OCI-LY7 (cell line): ENCODE data around the gene TARS3. TPM values are rescaled to one million over a fixed set of nuclear protein-coding genes. Genes with fewer than 3 reads are reported as not detected.

Source experiments
- BruUV-seq: library from RNA; stranded (reverse); fragments of 400-500 nt; replicated peaks from 2 replicates; lab custom pipeline; 2021; lab: Mats Ljungman, UMichigan
- CTCF ChIA-PET: fragments of 300-600 bp; sonication (Branson Sonifier 250); formaldehyde crosslinking; loops from one replicate; lab custom pipeline; 2022; ENCODE audit warnings: antibody characterized with exemption; ENCODE audit not compliant: unreplicated experiment; lab: Charles Lee
- POLR2A ChIA-PET: fragments of 300-600 bp; sonication (Branson Sonifier 250); formaldehyde crosslinking; loops from one replicate; lab custom pipeline; 2022; ENCODE audit warnings: antibody characterized with exemption; lab: Charles Lee
- DNase-seq: peaks from one replicate; pipeline ENCODE4 v3.0.0-alpha.2; 2015; ENCODE audit warnings: low spot score
- H2AFZ ChIP-seq: fragments of 200-600 bp; sonication (generic), shearing (Covaris generic); 2 replicates; pipeline ENCODE4 v1.6.1; 2014; ENCODE audit warnings: mild to moderate bottlenecking, antibody characterized with exemption, low read length, moderate library complexity
- H3K27ac ChIP-seq: fragments of 200-600 bp; sonication (generic); 2 replicates; pipeline ENCODE4 v1.5.1; 2014; ENCODE audit warnings: mixed run types, low read depth, mild to moderate bottlenecking, moderate library complexity, low read length, inconsistent platforms; ENCODE audit not compliant: poor library complexity, severe bottlenecking
- H3K36me3 ChIP-seq: fragments of 200-600 bp; sonication (generic); 2 replicates; pipeline ENCODE4 v1.6.1; 2014; ENCODE audit warnings: mild to moderate bottlenecking, antibody characterized with exemption, low read length, moderate library complexity, mixed read lengths; ENCODE audit not compliant: insufficient read depth
- H3K4me1 ChIP-seq: fragments of 200-600 bp; sonication (generic); 2 replicates; pipeline ENCODE4 v1.5.1; 2014; ENCODE audit warnings: mild to moderate bottlenecking, low read length; ENCODE audit not compliant: insufficient read depth, poor library complexity, severe bottlenecking
- H3K4me2 ChIP-seq: fragments of 200-600 bp; sonication (generic); 2 replicates; pipeline ENCODE4 v1.6.1; 2014; ENCODE audit warnings: mild to moderate bottlenecking, low read length
- H3K4me3 ChIP-seq: fragments of 200-600 bp; sonication (generic); 2 replicates; pipeline ENCODE4 v1.5.1; 2014; ENCODE audit warnings: mild to moderate bottlenecking, low read depth, low read length; ENCODE audit not compliant: poor library complexity, severe bottlenecking
- H3K79me2 ChIP-seq: fragments of 200-600 bp; sonication (generic); 2 replicates; pipeline ENCODE4 v1.6.1; 2016; ENCODE audit warnings: low read depth, mild to moderate bottlenecking, low read length, moderate library complexity, mixed read lengths; ENCODE audit not compliant: insufficient read depth
- H3K9me2 ChIP-seq: fragments of 200-600 bp; sonication (generic); 2 replicates; pipeline ENCODE4 v1.6.1; 2016; ENCODE audit warnings: mild to moderate bottlenecking, low read length, mixed read lengths; ENCODE audit not compliant: insufficient read depth
- H3K9me3 ChIP-seq: fragments of 200-600 bp; sonication (generic); 2 replicates; pipeline ENCODE4 v1.6.1; 2014; ENCODE audit warnings: mild to moderate bottlenecking, mixed run types, low read length, mixed read lengths
- H4K20me1 ChIP-seq: fragments of 200-600 bp; sonication (generic); 2 replicates; pipeline ENCODE4 v1.6.1; 2014; ENCODE audit warnings: mild to moderate bottlenecking, antibody characterized with exemption, low read length, moderate library complexity, mixed read lengths; ENCODE audit not compliant: insufficient read depth
- EZH2phosphoT487 ChIP-seq: fragments of 200-600 bp; sonication (generic); IDR thresholded peaks from 2 replicates; pipeline ENCODE4 v1.6.1; 2018; ENCODE audit warnings: low read depth, borderline replicate concordance, mild to moderate bottlenecking, mixed run types, antibody characterized with exemption, low read length, moderate library complexity, mixed read lengths
- intact Hi-C: fragments of 100-400 bp; cut with micrococcal nuclease; formaldehyde crosslinking; loops from one replicate; pipeline ENCODE4 v1.10.0; 2022; ENCODE audit not compliant: unreplicated experiment
- total RNA-seq, 2 experiments: library from RNA; depleted of rRNA in 1 of 2; stranded (reverse); fragments of >200 nt in 1 of 2; shearing (Covaris generic) in 1 of 2; gene quantifications; 2 replicates each; pipeline ENCODE4 v1.2.3, GENCODE V29; 2014 to 2022
- TF ChIP-seq, protein P1 (sequence below): fragments of 200-600 bp; sonication (generic); conservative IDR thresholded peaks from 2 replicates; pipeline ENCODE4 v1.5.1; 2014; ENCODE audit warnings: mild to moderate bottlenecking, antibody characterized with exemption, low read length, moderate library complexity, mixed read lengths

The TARS3 gene
- total RNA-seq, 2 experiments from 2014 or later, result 7.1 to 11.0 TPM

DNA sequence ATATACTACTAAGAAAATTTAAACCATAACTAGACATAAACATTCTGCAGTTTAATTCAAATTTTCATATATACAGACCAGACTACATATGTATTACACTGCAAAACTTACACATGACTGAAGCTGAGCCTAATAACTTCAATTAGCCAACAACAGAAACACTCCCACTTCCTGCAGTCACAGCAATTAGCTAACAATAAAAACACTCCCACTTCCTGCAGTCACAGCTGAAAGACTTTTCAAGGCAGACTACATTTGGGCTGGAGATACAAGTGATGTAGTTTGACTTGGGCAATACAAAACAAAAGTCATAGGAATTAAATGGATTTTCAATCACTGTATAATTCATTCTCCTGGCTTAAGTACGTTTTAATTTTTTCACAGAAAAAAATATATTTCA lies 82.4 kb downstream of the TARS3 start:
- H3K9me3 ChIP-seq, result no peaks in the 10 kb centered on the region
- TF ChIP-seq, protein P1, sequence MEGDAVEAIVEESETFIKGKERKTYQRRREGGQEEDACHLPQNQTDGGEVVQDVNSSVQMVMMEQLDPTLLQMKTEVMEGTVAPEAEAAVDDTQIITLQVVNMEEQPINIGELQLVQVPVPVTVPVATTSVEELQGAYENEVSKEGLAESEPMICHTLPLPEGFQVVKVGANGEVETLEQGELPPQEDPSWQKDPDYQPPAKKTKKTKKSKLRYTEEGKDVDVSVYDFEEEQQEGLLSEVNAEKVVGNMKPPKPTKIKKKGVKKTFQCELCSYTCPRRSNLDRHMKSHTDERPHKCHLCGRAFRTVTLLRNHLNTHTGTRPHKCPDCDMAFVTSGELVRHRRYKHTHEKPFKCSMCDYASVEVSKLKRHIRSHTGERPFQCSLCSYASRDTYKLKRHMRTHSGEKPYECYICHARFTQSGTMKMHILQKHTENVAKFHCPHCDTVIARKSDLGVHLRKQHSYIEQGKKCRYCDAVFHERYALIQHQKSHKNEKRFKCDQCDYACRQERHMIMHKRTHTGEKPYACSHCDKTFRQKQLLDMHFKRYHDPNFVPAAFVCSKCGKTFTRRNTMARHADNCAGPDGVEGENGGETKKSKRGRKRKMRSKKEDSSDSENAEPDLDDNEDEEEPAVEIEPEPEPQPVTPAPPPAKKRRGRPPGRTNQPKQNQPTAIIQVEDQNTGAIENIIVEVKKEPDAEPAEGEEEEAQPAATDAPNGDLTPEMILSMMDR, result no peak
- no peak for TF ChIP-seq EZH2phosphoT487
- peak overlapping the region; percentile 55 for H3K4me2 ChIP-seq
- ChIA-PET CTCF (interaction anchor here (2.7 kb wide), 1 partner anchor 13 kb away, joined by 10 read pairs; no protein-coding TSS in a partner anchor), POLR2A (interaction anchor here (0.5 kb wide), 1 partner anchor 13 kb away, joined by 3 read pairs; no protein-coding TSS in a partner anchor)
- DNase-seq, result peak; percentile 57
- intact Hi-C loops, result loop anchor here (1.0 kb wide), 1 partner anchor 342 kb away; no protein-coding TSS in a partner anchor
- peaks cover 5% of the 10 kb centered on the region; the same call in 1 of the 2 replicates for H4K20me1 ChIP-seq
- H3K4me3 ChIP-seq, result no peak overlapping the region
- peaks cover 19% of the 10 kb centered on the region for H3K4me1 ChIP-seq
- H3K79me2 ChIP-seq, result peaks cover 5% of the 10 kb centered on the region; the same call in 1 of the 2 replicates
- H3K27ac ChIP-seq, result peak overlapping the region; percentile 46
- H3K36me3 ChIP-seq, result peaks cover 72% of the 10 kb centered on the region
- BruUV-seq, result no TSS peak
- H3K9me2 ChIP-seq, result no peaks in the 10 kb centered on the region
- H2AFZ ChIP-seq, result no peak overlapping the region

DNA sequence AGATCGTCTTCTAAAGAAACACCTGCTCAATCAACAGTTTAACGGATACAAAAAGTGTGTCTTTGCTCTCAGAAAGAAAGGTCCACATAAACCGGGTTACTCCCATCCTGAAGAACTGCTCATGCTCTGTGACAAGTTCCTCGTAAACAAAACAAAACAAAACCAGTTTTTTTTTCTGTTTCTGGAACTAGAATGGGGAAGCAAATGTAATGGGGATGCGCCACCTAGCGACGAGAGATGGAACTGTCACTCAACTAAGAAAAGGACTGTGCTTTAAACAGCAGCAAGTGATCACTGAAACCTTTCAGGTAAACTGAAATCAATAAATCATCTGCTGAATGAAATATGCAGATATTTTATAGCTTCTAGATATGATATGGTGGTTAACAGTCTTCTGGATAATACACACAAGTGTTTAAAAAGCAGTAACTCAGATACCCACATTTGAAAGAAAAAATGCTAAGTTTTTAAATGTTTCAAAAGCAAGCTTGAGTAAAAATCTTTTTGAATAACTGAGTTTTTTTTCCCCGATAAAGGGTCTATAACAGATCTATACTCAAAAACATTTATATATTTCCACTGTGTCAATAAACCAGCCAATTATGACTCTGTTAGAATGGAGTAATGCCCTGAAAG lies 83.0 kb downstream of the TARS3 start:
- CTCF ChIA-PET, result interaction anchor here (2.7 kb wide), 1 partner anchor 14 kb away, joined by 10 read pairs; no protein-coding TSS in a partner anchor
- intact Hi-C loops, result loop anchor here (1.0 kb wide), 1 partner anchor 341 kb away; no protein-coding TSS in a partner anchor
- POLR2A ChIA-PET, result interaction anchor here (0.5 to 1.7 kb wide), 4 partner anchors 14 to 1583 kb away, joined by 3 to 5 read pairs (median 3); no protein-coding TSS in a partner anchor
- TF ChIP-seq, protein P1, result peak; percentile 99
- TF ChIP-seq EZH2phosphoT487, result no peak
- Histone ChIP-seq H3K9me2 (no peaks in the 10 kb centered on the region), H3K4me1 (peaks cover 19% of the 10 kb centered on the region), H3K36me3 (peaks cover 65% of the 10 kb centered on the region), H4K20me1 (peaks cover 5% of the 10 kb centered on the region; the same call in 1 of the 2 replicates), H3K79me2 (peaks cover 5% of the 10 kb centered on the region; the same call in 1 of the 2 replicates), H2AFZ (no peak overlapping the region), H3K4me3 (no peak overlapping the region), H3K27ac (peak overlapping the region; percentile 46), H3K4me2 (peak overlapping the region; percentile 55), H3K9me3 (no peaks in the 10 kb centered on the region)
- BruUV-seq, result no TSS peak
- DNase-seq, result peak; percentile 63

DNA sequence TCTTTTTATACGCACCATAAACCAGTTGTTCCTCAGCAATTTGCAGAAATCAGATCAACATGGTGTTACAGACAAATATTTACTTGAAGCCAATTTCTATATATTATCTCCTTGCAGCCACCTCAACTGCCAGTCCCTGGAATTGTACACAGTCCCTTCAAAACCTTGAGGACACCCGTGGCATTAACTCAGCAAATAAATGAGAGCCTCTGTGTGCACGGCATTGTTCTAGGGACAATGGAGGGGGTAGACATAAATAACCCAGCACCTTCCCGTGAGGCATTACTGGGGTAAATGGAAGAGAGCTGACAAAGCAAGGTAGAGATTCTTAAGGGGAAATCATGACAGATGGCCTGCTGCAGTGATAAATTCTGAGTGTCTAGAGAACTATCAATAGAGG lies 84.6 kb downstream of the TARS3 start:
- ChIA-PET POLR2A (interaction anchor here (1.7 kb wide), 1 partner anchor 16 kb away, joined by 5 read pairs; no protein-coding TSS in a partner anchor), CTCF (no interaction called here)

More for the DNA sequence above, 84.6 kb downstream of the TARS3 start:
- Histone ChIP-seq H3K36me3 (peaks cover 50% of the 10 kb centered on the region), H3K79me2 (peaks cover 5% of the 10 kb centered on the region; the same call in 1 of the 2 replicates), H4K20me1 (peaks cover 5% of the 10 kb centered on the region; the same call in 1 of the 2 replicates), H2AFZ (no peak overlapping the region), H3K27ac (no peak overlapping the region), H3K4me2 (no peak overlapping the region), H3K9me2 (no peaks in the 10 kb centered on the region), H3K4me3 (no peak overlapping the region), H3K9me3 (no peaks in the 10 kb centered on the region), H3K4me1 (peaks cover 19% of the 10 kb centered on the region)
- intact Hi-C loops, result no loop called here
- no peak for DNase-seq
- no TSS peak for BruUV-seq
- TF ChIP-seq, protein P1, result no peak
- no peak for TF ChIP-seq EZH2phosphoT487
